Putamen (tissue), 1 donor: Measurements from ENCODE around the gene OR4K1.
"Not testable (repeated sequence)": the region's sequence is repeated elsewhere in the genome, so short reads cannot be mapped to it uniquely, and the experiment has no call there.

Experiments
- DNase-seq: peaks from one replicate; pipeline ENCODE4 v3.0.0-alpha.2; 2016; ENCODE audit warnings: low spot score

Gene OR4K1, protein sequence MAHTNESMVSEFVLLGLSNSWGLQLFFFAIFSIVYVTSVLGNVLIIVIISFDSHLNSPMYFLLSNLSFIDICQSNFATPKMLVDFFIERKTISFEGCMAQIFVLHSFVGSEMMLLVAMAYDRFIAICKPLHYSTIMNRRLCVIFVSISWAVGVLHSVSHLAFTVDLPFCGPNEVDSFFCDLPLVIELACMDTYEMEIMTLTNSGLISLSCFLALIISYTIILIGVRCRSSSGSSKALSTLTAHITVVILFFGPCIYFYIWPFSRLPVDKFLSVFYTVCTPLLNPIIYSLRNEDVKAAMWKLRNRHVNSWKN

DNA sequence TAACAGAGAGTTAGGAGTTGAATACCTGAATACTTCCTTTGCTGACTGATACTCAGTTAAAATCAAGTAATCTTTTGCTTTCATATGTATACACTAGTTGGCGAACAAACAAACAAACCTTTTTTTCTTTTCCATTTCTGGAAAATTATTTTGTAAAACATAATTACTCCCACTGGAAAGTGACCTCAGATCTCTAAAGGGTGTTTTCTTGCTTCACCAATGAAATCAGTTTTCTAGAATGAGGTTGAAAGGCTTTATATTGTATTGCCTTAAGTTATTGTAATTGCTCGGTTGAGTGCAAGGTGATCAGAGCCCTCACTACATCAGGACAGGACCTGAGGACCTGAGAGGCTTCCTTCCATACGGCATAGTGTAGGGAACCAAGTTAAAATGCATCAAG is at the start of gene OR4K1:
Gene OR4K1 (plus strand): TSS at position 301 of the 400 bp plus-strand sequence. CDS start 4,750 bp downstream, outside the sequence.
- DNase-seq: no peak

DNA sequence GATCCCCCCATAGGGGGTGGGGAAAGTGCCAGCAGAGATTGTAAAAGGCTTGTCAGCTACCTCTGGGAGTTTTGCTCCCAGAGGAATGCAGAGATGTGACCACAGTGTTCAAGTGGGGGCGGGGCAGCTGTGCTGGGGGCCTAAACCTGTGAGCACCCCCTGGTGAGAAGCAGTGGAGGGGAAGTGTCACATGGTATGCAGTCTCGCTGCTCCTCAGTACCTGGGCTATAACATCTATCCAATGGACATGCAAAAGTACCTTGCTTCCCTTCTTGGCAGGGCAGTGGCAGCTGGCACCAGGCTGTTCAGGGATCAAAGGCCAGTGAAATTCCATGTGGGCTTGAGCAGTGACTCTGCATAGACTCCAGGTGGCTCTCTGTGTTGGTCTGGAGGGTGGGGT is 35.4 kb upstream of the OR4K1 start:
- DNase-seq: no peak

DNA sequence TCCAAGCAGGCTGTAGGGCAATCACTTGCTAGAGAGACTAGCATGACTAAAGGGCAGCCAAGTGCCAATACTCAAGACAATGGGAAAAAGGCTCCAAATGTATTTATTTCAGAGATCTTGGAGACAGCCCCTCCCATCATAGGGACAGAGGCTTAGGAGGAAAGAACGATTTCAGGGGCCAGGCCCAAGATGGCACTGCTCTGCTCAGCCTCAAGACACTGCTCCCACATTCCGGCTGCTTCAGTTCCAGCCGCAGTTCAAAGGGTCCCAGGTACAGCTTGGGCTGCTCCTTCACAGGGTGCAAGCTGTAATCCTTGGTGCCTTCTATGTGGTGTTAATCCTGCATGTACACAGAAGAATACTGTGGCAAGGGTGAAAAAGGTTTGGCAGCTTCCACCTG is 29.7 kb upstream of the OR4K1 start:
- no peak for DNase-seq

DNA sequence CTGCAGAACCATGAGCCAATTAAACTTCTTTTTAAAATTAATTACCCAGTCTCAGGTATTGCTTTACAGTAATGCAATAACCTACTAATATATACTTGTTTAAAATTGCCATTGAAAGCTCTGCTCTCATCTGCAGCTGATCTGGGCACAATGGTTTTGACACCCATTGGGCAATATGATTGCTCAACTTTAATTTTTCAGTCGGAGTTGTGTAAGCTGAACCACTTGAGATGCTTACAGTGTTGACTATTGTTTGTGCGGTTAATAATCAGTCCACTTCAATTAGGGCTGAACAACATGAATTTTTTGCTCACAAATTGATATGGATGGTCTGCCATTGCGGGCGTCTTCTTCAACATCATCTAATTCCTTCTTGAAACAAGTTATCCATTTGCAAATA is 28.3 kb upstream of the OR4K1 start:
- no peak for DNase-seq

DNA sequence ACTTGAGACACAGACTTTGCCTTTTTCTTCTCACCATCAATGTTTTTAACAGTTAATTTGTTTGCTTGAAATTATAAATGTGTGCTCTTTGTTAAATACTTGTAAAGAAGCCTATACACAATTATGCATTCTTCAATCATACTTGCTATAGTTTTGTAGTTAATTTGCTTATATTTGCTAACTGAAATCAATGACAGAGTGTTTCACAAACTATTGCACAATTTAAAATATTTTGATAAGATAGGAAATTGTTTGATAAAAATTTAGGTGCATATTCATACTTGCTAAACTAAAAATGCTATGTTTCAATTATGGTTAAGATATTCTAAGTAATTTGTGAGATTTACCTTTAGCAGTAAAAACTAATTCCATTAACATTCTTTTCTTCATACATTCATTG is 24.1 kb upstream of the OR4K1 start:
- no peak for DNase-seq

DNA sequence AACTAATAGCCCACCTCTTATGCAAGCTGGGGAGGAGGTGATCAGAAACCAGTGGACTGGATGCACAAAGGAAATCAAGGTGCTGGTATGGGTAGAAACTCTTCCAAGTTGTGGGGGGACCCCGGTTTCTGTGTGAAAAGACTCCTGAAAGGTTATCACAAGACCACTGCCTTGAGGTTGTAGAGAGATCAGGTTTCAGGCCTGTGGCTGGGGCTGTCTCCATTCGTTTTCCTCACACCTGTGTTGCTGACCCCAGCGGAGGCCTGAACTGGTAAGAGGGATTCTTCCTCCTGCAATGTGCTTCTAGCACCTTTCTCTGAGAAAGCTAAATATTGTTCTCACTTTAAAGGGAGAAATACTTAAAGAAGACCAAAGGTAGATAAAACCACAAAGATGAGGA is 19.6 kb upstream of the OR4K1 start:
- no peak for DNase-seq

DNA sequence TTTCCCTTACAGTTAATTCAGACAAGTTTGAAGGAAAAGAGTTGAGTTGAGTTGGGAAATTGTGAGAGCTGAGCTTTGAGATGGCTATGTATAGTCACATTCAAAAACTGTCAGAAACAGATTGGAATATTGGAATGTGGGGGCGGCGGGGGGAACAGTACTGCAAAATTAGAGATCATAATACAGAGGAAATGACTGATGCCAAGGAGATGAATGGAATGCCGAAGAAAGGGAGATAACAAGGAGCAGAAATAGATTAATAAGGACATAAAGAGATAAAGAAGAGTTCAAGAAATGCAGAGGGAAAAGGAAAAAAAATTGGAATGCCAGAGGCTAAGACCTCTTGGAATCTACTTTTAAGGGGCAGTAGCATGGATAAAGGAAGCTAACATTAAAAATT is 13.5 kb upstream of the OR4K1 start:
- DNase-seq: no peak

DNA sequence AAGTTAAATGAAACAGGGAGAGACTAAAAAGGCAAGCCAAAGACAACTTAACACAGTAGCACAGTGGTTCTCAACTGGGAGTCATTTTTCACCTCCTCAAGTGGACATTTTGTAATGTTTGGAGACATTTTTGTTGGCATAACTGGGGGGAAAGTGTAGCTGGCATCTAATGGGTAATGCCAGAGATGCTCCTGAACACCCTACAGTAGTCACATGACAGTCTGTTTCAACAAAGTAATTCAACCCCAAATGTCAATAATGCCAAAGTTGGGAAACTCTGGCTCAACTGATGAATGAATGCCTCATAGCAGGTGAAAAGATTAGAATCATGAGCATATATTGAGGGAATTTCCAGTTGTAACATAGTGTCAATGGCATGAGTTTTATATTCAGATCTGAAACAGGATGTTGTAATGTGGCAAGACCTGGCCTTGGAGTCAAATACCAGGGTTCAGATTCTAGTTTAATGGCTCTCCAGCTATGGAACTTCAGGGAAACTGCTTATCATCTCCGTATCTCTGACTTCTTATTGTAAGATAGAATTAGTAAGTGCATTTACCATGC is 12.7 kb upstream of the OR4K1 start:
- DNase-seq: no peak

DNA sequence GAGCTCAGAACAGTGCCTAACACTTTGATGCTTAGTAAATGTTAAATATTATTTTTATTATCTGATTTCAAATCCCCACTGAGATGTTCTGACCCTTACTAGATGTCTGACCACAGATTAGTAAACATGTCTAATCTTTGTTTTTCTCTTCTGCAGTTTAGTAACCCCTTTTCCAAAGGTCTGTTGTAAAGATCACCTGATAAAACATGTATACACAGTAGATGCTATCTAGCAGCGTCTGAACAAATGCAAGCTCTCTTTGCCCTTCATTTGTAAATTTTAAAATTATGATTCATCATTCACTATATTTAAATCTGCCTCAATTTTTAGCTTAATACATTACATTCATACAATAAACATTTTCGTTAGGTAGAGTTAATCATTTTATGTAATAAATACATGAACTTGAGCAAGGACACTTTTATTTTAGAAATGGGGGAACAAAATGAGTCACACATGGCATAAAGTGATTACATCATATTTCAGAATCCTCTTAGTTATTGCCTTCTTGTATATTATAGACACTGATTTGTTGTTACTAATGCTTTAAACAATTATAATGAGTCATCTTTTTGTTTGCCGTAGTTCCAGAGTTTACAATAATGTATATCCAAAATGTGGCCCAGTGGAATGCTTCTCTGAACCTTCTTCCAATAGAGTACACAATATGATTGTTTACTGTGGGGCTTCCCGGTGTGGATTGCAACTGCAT is 12.0 kb upstream of the OR4K1 start:
- no peak for DNase-seq

DNA sequence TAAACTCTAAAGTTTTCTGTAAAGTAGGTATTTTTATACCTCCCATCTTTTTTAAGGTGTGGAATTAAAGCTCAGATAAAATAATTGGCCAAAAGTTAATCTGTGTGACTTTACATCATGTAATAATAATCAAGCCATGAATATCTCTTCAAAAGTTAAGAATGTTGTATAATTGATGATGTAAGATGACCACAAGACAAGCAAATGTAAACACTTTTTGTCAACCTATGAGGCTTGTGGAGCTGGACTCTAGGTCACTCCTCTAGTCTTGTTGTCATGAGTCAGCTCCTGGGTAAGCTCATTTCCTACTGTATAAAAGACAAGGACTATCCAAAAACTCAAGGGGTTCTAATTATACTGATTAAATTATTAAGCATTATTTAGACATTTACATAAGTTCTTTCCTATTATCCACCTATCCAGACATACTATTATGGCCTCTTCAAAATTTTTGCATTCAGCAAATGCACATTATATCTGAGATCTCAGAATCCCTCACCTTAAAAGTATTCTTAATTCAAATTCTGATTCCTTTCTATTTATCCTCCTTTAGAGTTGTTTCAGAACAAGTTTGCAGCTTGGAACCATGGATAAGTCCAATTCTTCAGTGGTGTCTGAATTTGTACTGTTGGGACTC is 10.6 kb upstream of the OR4K1 start, which contains the start of gene OR4K5:
Gene OR4K5 (plus strand): TSS at position 587 of the 637 bp plus-strand sequence. CDS start 0 bp downstream, at position 587.
- no peak for DNase-seq

DNA sequence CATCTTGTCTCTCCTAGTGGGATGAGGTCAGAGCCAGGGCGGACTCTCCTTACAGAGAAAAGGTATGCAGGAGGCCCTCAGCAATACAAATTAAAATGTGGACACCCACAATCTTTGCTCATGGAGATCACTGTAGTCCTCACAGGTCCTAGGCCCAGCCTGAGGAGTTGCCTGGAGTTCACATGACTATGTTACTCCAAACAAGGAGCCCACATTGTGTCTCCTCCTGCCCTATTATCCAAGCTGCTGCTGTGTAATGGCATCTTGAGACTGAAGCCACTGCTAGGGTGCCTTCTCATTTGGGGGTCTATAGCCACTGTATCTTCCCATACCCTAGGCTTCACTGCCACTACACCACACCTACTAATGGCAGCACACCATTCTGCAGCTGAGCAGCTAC is 11.0 kb downstream of the OR4K1 start:
- no peak for DNase-seq

DNA sequence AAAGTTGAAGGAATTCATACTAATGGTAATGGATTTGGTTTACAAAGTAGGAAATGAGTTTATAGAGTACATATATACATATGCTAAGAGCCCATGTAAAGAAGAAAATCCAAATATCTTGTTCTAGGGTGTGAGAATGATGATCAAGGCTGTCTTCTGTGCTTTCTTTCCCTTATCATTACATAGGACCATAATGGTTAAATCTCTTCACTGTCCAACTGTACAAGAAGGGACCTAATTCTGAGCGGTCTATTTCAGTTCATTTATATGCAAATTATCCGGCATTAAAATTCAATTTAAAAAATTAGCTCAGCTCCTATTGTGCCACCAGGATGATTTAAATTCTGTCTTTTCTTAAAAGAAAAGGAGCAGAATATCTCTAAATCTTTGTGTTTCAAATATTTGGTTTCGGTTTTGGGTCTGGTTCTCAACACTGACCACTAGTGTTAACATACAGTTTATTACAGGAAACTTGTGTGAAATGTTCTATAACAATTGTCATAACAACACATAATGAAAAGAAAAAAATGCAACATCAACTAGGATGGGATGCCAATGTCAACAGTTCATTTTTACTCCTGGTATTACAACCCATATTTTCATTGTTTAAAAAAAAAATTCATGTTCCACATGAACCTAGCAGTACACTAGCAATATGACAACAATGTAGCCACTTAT is 16.8 kb downstream of the OR4K1 start:
- DNase-seq: no peak

DNA sequence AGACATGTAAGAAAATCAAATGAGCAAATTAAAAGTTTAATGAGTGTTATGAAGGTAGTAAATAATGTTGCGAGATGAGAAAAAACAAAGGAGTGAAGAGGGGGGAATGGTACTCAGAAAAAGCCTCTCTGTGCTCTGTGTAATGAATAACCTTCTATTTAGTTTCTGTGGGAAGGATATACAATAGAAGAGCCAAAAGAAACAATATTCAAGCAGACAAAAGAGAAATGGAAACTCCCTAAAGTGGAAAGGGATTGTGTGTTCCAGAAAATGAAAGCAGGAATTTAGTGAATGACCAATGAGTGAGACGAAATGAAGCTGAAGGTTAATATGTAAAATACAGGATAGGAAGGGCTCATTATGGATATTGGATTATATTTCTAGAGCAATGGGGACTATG is 18.5 kb downstream of the OR4K1 start:
- DNase-seq: no peak

DNA sequence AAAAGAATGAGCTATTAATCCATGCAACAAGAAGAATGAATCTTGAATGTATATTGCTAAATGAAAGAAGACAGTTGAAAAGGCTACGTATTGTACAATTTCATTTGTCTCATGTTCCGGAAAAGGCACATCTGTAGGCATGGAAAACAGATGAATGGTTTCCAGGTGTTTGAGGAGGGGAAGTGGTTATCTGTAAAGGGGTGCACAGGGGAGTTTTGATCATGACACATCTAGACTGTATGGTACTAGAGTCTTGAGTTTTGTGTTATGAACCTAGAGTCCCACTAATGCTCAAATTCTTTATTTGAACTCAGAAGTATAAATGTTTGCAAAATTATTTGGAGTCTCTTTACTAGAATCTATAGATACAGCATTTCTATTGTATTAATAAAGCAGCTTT is 39.0 kb downstream of the OR4K1 start:
- DNase-seq: not testable (repeated sequence)

DNA sequence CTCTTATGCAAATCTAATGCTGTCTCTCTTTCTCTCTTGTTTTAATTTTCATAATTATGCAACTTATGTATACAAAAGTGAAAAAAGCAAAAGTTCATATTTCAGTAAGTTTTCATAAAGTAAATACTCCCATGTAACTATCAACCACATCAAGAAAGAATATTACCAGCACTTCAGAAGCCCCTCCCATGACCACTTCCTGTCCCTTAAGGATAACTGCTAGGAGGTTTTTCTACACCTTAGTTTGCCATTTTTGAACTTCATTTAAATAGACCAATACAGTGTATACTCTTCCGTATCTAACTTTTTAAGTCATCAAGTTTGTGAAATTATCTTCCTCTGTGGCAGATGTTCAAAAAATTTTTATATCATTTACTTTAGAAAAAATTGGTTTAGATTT is 44.1 kb downstream of the OR4K1 start:
- no peak for DNase-seq

DNA sequence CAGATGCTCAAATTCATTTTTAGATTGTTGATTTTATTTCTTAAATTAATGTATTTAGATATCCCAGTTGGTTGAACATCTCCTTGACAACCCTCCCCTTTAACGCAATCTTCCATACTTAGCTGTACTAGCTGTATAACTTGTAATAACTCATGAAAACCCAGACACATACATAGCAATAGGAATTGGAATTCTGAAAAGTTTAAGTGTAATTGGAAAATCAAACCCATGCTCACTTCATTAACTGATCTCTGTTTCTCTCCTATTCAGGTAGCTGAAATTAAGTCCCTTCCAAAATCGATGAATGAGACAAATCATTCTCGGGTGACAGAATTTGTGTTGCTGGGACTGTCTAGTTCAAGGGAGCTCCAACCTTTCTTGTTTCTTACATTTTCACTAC is 44.6 kb downstream of the OR4K1 start, which contains the start of gene OR4K15:
Gene OR4K15 (plus strand): TSS at position 301 of the 400 bp plus-strand sequence. CDS start 0 bp downstream, at position 301.
- DNase-seq: no peak
